ENCODE measurements around the gene NF2.
A peak's percentile ranks its signal among the peaks of the same experiment; 100 is the strongest.

DNA sequence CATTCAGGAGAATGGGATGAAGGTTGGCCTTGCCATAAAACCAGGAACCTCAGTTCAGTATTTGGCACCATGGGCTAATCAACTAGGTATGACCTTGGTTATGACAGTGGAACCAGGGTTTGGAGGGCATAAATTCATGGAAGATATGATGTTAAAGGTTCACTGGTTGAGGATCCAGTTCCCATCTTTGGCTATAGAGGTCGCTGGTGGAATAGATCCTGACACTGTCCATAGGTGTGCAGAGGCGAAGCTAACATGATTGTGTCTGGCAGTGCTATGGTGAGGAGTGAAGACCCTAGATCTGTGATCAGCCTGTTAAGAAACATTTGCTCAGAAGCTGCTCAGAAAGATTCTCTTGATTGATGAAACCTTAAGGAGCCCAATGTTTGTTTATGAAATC lies 5.7 kb downstream of the NF2 start:
- no peak for TF ChIP-seq POLR2A (IDR thresholded peaks at IDR 0.05)
- TF ChIP-seq, protein P1, sequence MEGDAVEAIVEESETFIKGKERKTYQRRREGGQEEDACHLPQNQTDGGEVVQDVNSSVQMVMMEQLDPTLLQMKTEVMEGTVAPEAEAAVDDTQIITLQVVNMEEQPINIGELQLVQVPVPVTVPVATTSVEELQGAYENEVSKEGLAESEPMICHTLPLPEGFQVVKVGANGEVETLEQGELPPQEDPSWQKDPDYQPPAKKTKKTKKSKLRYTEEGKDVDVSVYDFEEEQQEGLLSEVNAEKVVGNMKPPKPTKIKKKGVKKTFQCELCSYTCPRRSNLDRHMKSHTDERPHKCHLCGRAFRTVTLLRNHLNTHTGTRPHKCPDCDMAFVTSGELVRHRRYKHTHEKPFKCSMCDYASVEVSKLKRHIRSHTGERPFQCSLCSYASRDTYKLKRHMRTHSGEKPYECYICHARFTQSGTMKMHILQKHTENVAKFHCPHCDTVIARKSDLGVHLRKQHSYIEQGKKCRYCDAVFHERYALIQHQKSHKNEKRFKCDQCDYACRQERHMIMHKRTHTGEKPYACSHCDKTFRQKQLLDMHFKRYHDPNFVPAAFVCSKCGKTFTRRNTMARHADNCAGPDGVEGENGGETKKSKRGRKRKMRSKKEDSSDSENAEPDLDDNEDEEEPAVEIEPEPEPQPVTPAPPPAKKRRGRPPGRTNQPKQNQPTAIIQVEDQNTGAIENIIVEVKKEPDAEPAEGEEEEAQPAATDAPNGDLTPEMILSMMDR (IDR thresholded peaks at IDR 0.05): peak in 3 of 12 donors; percentile 11 to 15 (median 14)
